Measurements from ENCODE around the gene SAMD8. TPM values are rescaled to one million over a fixed set of nuclear protein-coding genes. Genes with fewer than 3 reads are reported as not detected.
A peak's percentile ranks its signal among the peaks of the same experiment; 100 is the strongest.
"Not testable (repeated sequence)": the region's sequence is repeated elsewhere in the genome, so short reads cannot be mapped to it uniquely, and the experiment has no call there.

SAMD8 gene
- total RNA-seq, 4 donors from 2014 or later, result 19.9 to 36.8 (median 28.4) TPM

GRCh38 chr10:75201793-75202307 lies 90.4 kb downstream of the SAMD8 start:
- intact Hi-C loops (cut with DNase I), result no loop called here
- WGBS, 2 donors, result 87 to 89% methylated on average over 9 of the region's 9 CpGs
- no peak for DNase-seq
- peaks cover under 1 to 8% of the 10 kb centered on the region in 2 donors for H3K4me1 ChIP-seq
- no peak overlapping the region for H3K27ac ChIP-seq
- H3K27me3 ChIP-seq, result no peaks in the 10 kb centered on the region
- no peaks in the 10 kb centered on the region for H3K9me3 ChIP-seq
- TF ChIP-seq CTCF (IDR thresholded peaks at IDR 0.05) (no peak), POLR2A (IDR thresholded peaks at IDR 0.05) (no peak)
- no peaks in the 10 kb centered on the region for H3K36me3 ChIP-seq
- H3K4me3 ChIP-seq (replicated peaks in 1 of 3), result no peak overlapping the region

- TF ChIP-seq CTCF (IDR thresholded peaks at IDR 0.05) (no peak), POLR2A (IDR thresholded peaks at IDR 0.05) (no peak)
- intact Hi-C loops (cut with DNase I), result no loop called here
- 93% methylated on average over 1 of the region's 1 CpG; no CpG with 5 or more reads in 1 of the 2 donors for WGBS, 2 donors
- DNase-seq, result peak in 1 of 2 donors; percentile 37
- H3K9me3 ChIP-seq, result no peaks in the 10 kb centered on the region
- H3K4me1 ChIP-seq, result peaks cover 5 to 8% of the 10 kb centered on the region in 2 donors
- no peaks in the 10 kb centered on the region for H3K36me3 ChIP-seq
- H3K4me3 ChIP-seq (replicated peaks in 1 of 3), result no peak overlapping the region
- no peak overlapping the region for H3K27ac ChIP-seq
- no peaks in the 10 kb centered on the region for H3K27me3 ChIP-seq
Observed at GRCh38 chr10:75202321-75203045, 91.0 kb downstream of the SAMD8 start.

GRCh38 chr10:75203046-75203620 lies 91.7 kb downstream of the SAMD8 start:
- H3K4me1 ChIP-seq; H3K27me3 ChIP-seq; H3K9me3 ChIP-seq; H3K36me3 ChIP-seq; intact Hi-C loops (cut with DNase I); H3K4me3 ChIP-seq (replicated peaks in 1 of 3); H3K27ac ChIP-seq; DNase-seq: not testable (repeated sequence)
- WGBS, 2 donors, result 71 to 75% methylated on average over 11 of the region's 11 CpGs

- Histone ChIP-seq H3K9me3 (no peaks in the 10 kb centered on the region), H3K27me3 (no peaks in the 10 kb centered on the region), H3K4me1 (peaks cover 5 to 8% of the 10 kb centered on the region in 2 donors), H3K36me3 (no peaks in the 10 kb centered on the region), H3K27ac (no peak overlapping the region), H3K4me3 (replicated peaks in 1 of 3) (no peak overlapping the region)
- TF ChIP-seq CTCF (IDR thresholded peaks at IDR 0.05) (no peak), POLR2A (IDR thresholded peaks at IDR 0.05) (no peak)
- 78 to 88% methylated on average over 5 of the region's 5 CpGs for WGBS, 2 donors
- intact Hi-C loops (cut with DNase I), result no loop called here
- DNase-seq, result peak in 1 of 2 donors; percentile 14
Observed at GRCh38 chr10:75203724-75204123, 92.3 kb downstream of the SAMD8 start.

GRCh38 chr10:75205908-75206307 lies 94.5 kb downstream of the SAMD8 start:
- no peaks in the 10 kb centered on the region for H3K36me3 ChIP-seq
- no peaks in the 10 kb centered on the region for H3K27me3 ChIP-seq
- DNase-seq, result no peak
- no peak overlapping the region for H3K27ac ChIP-seq
- H3K4me1 ChIP-seq, result peaks cover 8% of the 10 kb centered on the region in 2 donors
- intact Hi-C loops (cut with DNase I), result loop anchor here (5.0 kb wide), 1 partner anchor 94 kb away; the partner anchor contains the start of gene SAMD8
- no peak overlapping the region for H3K4me3 ChIP-seq (replicated peaks in 1 of 3)
- TF ChIP-seq CTCF (IDR thresholded peaks at IDR 0.05) (no peak), POLR2A (IDR thresholded peaks at IDR 0.05) (no peak)
- 92 to 100% methylated on average over 2 of the region's 2 CpGs for WGBS, 2 donors
- H3K9me3 ChIP-seq, result no peaks in the 10 kb centered on the region

GRCh38 chr10:75206638-75207037 lies 95.2 kb downstream of the SAMD8 start:
- intact Hi-C loops (cut with DNase I), result loop anchor here (5.0 kb wide), 1 partner anchor 94 kb away; the partner anchor contains the start of gene SAMD8
- not testable (repeated sequence) for H3K36me3 ChIP-seq; H3K9me3 ChIP-seq; H3K27me3 ChIP-seq; H3K4me3 ChIP-seq (replicated peaks in 1 of 3); H3K27ac ChIP-seq
- 52 to 69% methylated on average over 14 of the region's 14 CpGs for WGBS, 2 donors
- DNase-seq, result peak in 1 of 2 donors; percentile 19
- peaks cover 10 to 11% of the 10 kb centered on the region in 2 donors for H3K4me1 ChIP-seq

Measured in thyroid gland (tissue), 4 donors.